Stimulated activated CD4-positive, alpha-beta T cell treated with anti-CD3 and anti-CD28 coated beads, Interleukin-12 subunit alpha, Interleukin-12 subunit beta, amount 100 ng/mL, for 48 hours (primary cell): ENCODE measurements around the gene TCP11L2.
A peak's percentile ranks its signal among the peaks of the same experiment; 100 is the strongest.
"Not testable (repeated sequence)": the region's sequence is repeated elsewhere in the genome, so short reads cannot be mapped to it uniquely, and the experiment has no call there.

ENCODE experiments used
- DNase-seq, 3 donors: peaks; one replicate each; pipeline ENCODE4 v3.0.0-alpha.2; 2020; ENCODE audit warnings: low read depth in 2 of 3, low spot score in 1 of 3

TCP11L2 gene

DNA sequence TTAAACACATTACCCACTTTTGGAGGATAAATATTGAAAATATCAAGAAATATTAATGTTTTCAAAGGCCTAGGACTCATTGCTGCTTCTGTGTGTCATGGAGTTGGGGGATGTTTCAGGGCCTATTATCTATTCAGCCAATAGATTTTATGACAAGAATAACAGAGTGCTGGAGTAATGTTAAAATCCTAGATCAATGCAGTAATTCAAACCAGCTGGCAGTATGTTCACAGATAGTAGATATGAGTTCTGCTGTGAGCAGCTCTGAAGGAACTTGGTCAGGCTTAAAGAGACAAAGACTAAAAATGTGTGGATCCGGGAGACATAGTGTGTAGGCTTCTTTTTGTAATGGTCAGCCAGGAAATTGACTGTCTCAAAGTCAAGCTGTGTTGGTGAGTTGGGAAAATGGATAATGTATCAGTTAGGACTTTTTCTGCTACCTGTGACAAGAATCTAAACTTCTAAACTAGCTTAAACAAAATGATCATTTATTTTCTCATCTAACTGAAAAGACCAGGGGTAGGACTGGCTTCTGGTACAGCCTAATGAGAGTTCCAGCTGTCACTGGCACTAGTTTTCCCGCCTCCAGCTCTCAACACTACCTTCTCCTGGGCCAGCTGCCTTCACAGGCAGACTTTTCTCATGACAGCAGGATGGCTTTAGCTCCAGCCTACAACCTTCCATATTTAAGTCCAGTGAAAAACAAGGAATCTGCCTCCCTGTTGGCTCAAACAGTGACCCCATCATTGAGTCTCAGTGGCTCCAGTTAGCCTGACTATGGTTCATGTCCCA is 38.7 kb downstream of the TCP11L2 start:
- no peak for DNase-seq

DNA sequence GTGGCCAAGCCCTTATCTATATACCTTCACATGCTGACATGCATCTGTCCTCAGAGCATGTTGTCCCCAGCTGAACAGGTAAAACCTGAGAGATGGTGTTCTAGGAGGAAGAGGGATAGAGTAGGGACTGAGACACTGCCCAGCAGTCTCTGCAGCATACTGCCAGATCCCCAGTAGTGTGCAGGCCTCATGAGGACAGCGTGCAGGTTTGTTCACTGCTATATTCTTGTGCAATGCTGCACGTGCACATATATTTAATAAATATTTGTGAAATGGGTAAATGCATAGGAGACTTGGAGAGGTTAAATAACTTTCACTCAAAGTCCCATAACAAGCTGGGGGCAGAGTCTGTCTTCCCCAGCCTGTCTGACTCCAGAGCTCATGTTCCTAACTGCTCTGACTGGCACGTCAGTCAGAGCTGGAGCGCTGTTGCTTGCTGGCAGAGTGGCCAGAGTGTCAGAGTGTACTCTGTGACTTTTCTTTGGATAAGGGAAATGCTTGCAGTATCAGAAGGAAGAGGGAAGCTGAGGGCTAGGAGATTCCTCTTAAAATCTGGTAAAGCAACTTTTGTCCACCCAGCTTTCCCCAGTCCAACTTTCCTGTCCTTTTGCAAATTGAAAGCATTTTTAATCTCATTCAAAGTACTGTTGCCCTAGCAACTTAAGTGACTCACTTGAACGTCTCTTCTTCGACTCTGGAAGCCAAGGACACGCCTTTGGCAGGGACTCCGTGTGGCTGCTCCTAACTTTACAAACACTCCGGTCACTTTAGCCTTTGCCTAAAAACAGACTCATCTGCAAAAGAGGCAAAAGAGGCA is 40.1 kb downstream of the TCP11L2 start:
- no peak for DNase-seq

DNA sequence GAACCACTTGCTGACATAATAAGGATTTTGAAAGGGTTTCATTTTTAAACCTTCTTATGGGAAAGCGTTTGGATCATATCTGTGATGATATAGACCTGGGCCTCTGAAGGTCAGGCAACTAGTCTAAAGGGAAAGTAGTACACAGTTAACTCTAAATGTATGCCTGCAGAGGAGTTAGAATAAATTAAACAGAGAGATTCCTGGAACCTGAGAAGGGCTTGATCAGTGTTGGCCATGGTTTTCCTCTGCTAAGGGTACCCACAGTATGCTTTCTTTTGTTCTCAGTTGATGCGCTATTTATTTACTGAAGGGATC is 40.6 kb downstream of the TCP11L2 start:
- no peak for DNase-seq

DNA sequence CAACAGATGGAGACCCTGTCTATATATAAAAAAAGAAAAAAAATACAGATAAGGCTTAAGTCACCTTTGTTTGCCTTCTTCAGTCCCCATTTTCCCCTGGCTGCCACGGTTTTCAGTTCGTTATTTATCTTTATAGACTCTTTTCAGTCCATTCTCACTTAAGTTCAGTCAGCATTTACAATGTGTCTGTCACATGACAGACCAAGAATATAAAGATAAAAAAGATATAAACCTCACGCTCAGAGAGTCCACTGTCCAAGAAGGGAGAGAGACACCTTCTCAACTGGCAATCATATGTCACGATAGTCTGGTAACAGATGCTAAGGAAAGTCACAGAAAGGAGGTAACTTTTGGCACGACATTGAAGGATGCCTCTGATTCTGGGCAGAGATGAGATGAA is 41.6 kb downstream of the TCP11L2 start:
- DNase-seq, result no peak

DNA sequence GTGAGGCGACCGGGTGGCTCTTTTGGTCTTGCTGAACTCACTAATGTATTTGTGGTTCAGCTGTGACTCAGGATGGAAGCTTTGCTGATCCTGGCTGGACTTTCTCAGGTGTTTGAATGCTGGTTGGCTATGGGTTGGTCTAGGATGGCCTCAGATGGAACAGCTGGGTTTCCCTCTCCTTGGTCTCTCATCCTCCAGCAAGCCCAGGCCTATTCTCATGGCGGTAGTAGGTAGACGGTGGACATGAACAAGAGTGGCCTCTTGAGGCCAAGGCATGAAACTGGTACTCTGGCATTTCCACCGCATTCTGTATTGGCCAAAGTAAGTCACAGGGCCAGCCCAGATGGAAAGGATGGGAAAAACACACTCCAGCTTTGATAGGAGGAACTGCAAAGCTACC is 43.2 kb downstream of the TCP11L2 start:
- DNase-seq, result no peak

- no peak for DNase-seq
These were observed 45.9 kb downstream of the TCP11L2 start for GRCh38 chr12:106348411-106348810.

DNA sequence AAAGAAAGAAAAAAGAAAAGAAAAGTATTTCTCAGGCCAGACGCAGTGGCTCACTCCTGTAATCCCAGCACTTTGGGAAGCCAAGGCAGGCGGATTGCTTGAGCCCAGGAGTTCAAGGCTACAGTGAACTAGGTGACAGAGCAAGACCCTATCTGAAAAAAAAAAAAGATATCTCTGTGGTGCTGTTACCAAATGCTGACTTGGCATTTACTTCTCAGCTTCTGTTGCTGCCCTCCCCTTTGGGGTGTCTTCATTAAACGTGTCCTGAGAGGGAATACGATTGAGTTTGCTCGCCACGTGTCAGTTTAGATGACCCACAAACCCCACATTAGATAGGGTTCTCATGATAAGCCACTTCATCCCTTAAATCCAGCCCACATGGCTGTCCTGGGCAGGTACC is 50.6 kb downstream of the TCP11L2 start:
- no peak for DNase-seq

DNA sequence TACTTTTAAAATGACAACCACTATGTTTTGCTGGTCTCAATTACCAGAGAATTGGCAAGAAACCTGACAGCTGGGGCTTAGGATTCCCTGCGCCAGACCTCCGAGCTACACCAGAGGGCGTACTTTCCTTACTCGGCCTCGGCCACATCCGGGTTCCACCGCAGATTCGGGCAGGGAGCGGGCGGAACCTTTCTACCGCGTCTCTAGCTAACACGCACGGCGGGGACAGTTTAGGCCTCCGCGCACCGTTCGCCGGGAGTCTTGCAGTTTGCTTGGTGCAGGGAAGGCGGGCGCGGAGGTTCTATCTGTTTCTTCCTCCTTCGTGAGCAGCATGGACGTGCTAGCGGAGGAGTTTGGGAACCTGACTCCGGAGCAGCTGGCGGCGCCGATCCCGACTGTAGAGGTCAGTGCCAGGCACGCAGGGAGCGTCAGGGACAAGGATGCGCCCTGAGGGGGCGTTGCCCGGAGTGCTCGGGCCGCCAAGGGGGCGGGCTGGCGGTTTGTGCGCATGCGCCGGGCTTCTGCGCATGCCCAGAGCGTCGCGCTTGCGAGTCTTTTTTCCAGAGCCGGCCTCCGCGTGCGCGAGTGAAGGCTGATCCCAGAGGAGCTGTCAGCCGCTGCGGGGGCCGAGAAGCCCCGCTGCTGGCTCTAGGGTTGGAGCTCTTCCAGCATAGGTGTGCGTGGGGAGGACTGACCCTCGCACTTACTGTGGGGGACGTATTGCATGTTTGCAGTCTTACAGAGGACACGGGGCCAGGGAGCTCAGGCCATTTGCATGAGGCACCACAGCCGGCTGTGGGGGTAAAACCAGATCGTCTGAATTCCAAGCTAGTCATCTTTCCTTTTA is 55.2 kb downstream of the TCP11L2 start, which contains the start of gene POLR3B:
POLR3B (plus strand) TSS at position 200 of the 847 bp plus-strand sequence; CDS start at position 332, 132 bp downstream.
- peak; percentile 92 to 95 (median 95) for DNase-seq

DNA sequence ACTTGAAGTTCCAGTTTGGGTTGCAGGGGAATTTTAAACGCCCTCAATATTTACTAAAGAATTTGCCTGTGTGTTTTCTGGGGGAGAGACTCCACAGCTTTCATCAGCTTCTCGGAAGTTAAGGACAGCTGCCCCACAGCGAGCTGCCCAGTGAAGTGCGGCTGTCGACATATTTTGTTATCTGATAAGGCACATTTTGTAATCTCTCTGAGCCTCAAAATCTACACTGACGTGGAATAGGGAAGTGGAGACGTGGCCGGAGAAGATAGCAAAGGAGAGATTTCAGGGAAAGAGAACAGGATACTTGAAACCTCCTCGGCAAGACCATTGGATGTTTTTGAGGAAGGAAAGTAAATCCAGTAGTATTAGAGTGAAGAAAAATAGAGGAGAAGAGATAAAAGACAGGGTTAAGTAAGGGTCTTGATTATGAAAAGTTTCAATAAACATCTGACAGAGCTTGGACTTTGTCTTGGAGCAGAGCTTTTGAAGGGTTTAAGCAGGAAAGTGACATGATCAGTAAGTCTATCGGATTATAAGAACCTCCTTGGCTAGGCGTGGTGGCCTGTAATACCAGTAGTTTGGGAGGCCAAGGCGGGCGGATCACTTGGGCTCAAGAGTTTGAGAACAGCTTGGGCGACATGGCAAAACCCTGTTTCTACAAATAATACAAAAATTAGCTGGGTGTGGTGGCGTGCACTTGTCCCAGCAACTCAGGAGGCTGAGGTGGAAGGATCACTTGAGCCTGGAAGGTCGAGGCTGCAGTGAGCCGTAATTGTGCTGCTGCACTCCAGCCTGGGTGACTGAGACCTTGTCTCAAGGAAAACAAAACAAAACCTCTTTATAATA is 56.1 kb downstream of the TCP11L2 start:
- no peak for DNase-seq

DNA sequence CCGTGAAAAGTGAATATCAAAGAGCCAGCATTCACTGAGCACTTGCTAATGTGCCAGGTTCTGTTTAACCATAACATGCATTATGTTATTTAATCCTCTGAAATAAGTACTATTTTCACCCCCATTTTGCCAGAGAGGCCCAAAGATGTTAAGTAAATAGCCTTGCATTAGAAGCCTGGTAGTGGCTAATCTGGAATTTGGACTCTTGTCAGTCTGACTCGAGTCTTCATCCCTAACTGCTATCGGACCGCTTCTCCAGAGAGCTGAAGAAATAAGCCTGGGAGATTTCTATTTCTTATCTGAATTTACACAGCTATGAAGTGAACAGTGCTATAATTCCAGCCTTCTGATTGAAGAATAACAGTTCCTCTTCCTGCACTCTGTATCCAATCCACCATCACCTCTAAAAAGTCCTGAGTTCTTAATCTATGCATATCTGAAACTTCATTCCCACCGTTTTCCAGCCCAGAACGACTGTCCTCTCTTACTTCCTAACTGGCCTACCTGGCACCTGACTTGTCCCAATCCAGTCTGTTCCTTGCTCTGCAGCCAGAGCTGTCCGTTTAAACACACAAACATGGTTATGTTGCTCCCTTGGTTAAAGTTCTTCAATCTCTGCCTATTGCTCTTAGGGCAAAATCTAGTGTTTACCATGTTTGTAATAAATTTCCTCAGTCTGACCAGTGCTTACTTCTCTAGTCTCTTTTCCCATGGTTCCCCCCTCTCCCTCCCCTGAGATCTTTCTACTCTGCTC is 57.3 kb downstream of the TCP11L2 start:
- no peak for DNase-seq

DNA sequence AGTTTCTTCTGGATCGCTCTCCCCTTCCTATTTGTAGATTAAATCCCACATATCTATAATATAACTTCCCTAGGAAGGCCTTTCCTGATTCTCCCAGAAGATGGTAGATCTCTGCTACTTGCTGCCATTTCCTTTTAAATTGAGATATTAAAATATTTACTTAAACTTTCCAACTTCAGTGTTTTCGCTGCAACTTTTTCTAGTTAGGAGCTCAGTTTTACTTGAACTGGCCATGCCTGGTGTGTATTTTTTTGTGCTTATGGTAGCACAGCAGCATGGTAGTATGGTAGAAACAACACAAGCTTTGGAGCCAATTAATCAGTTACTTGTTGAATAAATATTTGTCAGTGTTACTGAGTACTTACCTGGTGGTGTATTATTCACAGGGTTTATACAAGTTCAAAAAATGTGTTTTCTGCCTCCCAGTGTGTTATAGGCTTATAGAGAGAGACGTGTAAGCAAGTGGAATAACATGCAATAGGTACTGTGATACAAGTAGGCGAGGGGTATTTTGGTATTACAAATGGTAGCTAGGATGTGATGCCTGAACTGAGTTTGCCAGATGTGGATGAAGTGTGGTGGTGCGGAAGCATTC is 58.0 kb downstream of the TCP11L2 start:
- DNase-seq, result no peak

DNA sequence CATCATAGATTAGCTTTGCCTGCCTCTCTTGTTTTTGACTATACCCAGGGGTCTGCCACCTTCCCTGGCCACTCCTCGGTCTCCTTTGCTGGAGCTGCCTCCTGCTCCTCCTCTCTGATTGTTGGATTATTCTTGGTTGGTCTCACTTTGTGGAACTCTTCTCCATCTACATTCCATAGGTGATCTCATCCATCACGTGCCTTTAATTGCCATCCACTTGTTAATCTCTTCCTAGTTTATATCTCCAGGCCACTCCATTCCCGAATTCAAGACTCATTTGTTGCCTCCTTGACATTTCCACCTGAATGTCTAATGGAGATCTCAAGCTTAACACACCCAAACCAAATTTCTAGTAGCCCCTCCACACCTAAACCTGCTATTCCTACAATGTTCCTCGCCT is 60.4 kb downstream of the TCP11L2 start:
- DNase-seq, result no peak

GRCh38 chr12:106364261-106364660 is 61.7 kb downstream of the TCP11L2 start:
- no peak for DNase-seq

- DNase-seq, result no peak
These were observed 67.3 kb downstream of the TCP11L2 start for GRCh38 chr12:106369624-106370346.

GRCh38 chr12:106378788-106379187 is 76.3 kb downstream of the TCP11L2 start:
- no peak for DNase-seq

DNA sequence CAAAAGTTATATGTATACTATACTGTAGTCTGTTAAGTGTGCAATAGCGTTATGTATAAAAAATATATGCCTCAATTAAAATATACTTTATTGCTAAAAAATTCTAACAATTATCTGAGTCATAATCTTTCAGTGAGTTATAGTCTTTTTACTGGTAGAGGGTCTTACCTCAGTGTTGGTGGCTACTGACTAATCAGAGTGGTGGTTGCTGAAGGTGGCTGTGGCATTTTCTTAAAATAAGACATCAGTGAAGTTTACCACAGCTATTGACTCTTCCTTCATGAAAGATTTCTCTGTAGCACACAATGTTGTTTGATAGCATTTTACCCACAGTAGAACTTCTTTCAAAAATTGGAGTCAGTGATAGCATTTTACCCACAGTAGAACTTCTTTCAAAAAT is 78.4 kb downstream of the TCP11L2 start:
- no peak for DNase-seq

DNA sequence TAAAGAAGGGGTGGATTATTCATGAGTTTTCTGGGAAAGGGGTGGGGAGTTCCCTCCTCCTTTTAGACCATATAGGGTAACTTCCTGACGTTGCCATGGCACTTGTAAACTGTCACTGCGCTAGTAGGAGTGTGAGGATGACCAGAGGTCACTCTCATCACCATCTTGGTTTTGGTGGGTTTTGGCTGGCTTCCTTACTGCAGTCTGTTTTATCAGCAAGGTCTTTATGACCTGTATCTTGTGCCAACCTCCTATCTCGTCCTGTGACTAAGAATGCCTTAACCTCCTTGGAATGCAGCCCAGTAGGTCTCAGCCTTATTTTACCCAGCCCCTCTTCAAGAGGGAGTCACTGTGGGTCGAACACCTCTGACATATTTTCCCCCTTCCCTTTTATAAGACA is 79.3 kb downstream of the TCP11L2 start:
- not testable (repeated sequence) for DNase-seq

DNA sequence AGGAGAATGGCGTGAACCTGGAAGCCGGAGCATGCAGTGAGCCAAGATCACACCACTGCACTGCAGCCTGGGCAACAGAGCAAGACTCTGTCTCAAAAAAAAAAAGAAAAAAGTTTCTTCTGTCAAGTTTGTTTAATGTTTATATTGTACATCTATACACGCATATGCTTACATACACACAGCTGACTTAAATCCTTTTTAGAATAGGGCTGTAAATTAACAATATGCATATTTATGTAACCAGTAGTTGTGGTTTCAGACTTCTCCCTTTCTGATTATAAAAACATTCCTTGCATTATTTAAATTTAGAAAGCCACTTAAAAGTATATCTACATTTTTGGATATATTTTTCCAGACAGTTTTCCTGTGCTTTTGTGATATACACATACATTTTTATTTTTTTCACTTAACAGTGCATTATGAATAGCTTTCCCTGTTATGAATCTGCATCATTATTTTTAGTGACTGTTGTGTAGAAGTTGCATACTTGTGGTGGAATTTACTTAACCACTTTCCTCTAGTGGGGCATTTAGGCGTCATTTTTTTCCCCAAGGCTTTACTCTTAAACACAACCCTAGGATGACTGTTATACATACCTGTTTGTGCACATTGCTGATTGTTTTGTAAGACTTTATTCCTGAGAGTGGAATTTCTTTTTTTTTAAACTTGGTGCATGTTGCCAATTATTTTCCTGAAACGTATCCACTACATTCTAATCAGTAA is 84.4 kb downstream of the TCP11L2 start:
- no peak for DNase-seq
